Cardiac fibroblast (primary cell): ENCODE results near the gene GOLGA5.

Experiments
- DNase-seq, 2 donors: peaks; one replicate each; pipeline versions ENCODE4 v3.0.0 to v3.0.0-alpha.2; 2010; ENCODE audit warnings: low read depth in 2 of 2
- H3K4me3 ChIP-seq, 2 donors: replicated peaks in 1 of 2; 1 replicate in 1 of 2; 2 replicates in 1 of 2; pipeline ENCODE4 v1.5.1; 2011; ENCODE audit warnings: low read depth in 2 of 2, low read length in 2 of 2, mild to moderate bottlenecking in 2 of 2, moderate library complexity in 1 of 2
- TF ChIP-seq, protein P1 (sequence below): IDR thresholded peaks from one replicate; pipeline ENCODE4 v1.5.1; 2011; ENCODE audit warnings: low read depth, mild to moderate bottlenecking, low read length, inconsistent platforms

The GOLGA5 gene

DNA sequence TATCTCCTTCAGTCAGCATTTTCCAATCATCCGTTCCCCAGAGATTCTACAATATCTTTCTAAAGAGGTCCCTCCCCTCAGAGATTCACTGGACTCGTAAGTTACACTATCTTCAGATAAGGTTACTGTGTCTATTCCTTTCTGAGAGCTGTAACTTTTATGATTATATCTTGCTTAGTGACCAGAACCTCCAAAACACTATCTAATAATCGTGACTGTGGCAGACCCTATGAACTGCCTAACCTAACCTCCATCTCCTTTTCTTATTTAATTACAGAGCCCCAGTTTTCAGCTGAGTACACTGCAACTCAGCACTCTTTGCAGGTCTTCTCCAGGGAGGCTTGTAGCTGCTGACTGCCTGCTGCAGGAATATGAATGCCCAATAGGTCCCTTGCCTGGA is 90.3 kb downstream of the GOLGA5 start:
- TF ChIP-seq, protein P1, sequence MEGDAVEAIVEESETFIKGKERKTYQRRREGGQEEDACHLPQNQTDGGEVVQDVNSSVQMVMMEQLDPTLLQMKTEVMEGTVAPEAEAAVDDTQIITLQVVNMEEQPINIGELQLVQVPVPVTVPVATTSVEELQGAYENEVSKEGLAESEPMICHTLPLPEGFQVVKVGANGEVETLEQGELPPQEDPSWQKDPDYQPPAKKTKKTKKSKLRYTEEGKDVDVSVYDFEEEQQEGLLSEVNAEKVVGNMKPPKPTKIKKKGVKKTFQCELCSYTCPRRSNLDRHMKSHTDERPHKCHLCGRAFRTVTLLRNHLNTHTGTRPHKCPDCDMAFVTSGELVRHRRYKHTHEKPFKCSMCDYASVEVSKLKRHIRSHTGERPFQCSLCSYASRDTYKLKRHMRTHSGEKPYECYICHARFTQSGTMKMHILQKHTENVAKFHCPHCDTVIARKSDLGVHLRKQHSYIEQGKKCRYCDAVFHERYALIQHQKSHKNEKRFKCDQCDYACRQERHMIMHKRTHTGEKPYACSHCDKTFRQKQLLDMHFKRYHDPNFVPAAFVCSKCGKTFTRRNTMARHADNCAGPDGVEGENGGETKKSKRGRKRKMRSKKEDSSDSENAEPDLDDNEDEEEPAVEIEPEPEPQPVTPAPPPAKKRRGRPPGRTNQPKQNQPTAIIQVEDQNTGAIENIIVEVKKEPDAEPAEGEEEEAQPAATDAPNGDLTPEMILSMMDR: no peak

DNA sequence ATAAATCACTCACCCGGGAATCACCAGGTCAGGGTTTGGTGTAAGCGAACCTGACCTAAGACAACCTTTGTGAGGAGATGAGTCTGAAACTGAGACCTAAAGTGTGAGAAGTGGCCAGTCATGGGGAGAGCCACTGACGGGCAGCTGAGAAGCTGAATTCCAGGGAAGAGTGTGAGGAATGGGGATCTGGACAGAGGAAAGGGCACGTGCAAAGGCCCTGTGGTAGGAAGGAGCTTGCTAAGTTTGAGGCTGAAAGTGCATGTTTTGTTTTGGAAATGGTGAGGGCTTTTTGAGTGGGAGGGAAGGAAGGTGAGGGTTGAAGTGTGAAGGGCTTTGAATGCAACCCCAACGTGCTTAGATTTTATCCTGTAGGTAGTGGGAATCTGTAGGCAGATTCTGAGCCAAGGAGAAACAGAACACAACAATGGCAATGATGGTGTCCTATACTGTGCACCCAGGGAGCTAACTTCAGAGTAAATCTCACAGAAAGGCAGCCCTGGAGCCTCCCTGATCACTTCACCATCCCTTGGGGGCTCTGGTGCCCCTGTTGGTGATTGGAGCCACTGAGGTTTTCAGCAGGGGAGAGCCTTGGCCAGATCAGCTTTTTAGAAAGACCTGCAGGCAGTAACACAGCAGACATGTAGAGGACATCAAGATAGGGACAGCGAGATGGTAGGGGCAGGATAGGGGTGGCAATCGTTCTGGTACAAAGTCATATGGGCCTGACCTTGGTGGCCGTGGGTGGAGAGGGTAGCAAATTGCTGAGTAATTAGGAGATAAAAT is 91.4 kb downstream of the GOLGA5 start:
- TF ChIP-seq, protein P1: no peak
- H3K4me3 ChIP-seq: no peak overlapping the region
- no peak for DNase-seq

More for the DNA sequence above, 90.3 kb downstream of the GOLGA5 start:
- no peak overlapping the region for H3K4me3 ChIP-seq
- DNase-seq: no peak

DNA sequence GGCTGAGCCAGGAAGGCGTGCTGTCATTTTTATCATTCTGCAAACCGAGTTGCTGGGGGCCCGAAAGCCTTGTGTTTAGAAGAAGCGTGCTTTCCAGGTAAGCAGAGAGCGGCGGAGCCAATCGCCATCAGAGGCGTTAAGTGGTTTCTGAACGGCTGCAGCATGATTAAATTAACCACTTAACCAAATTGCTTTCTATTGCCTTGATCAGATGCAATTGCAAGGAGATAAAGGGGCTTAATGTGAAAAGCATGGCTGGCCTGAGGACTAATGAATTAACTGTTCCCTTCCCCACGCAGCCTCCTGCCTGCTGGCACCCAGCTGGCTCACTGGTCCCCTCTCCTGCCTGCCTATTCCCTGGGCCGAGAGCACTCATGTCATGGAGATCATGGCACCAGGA is 92.2 kb downstream of the GOLGA5 start:
- DNase-seq: no peak
- H3K4me3 ChIP-seq: no peak overlapping the region
- TF ChIP-seq, protein P1: no peak

DNA sequence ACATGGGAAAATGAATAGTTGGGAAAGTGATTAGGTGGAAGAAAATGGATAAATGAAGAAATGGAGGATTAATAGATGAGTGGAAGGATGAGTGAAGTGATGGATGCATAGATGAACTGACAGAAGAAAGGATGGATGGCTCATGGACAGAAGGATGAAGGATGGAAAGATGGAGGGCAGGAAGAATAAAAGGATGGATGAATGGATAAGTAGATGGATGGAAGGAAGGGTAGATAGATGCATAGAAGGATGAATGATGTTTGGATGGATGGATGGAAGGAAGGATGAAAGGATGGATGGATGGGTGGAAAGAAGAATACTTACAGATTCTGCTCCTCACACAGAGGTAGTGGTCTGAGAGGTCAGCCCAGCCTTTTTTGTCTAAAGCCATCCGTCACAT is 93.1 kb downstream of the GOLGA5 start:
- no peak for DNase-seq
- TF ChIP-seq, protein P1: no peak
- H3K4me3 ChIP-seq: no peak overlapping the region

DNA sequence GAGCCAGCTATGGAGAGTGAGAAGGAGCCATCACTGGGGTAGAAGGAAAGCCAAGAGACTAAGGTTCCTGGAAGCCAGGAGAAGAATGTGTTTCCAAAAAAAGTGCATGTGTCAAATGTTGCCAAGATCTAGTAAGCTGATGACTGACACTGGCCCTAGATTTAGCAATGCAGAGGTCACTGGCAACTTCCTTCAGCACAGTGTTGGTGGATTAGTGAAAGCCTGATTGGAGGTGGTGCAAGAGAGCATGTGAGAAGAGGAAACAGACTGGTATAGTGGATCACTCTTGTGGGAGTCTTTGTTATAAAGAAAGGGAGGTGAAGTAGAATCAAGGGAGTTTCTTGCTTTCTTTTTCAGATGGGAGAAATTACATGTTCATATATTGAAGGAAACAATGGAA is 94.8 kb downstream of the GOLGA5 start:
- no peak for DNase-seq
- H3K4me3 ChIP-seq: no peak overlapping the region
- TF ChIP-seq, protein P1: no peak
